GM23338 (cell line): ENCODE measurements around the gene NFIB. TPM values are rescaled to one million over a fixed set of nuclear protein-coding genes. Genes with fewer than 3 reads are reported as not detected.

Experiments
- ATAC-seq: fragments of 200-7000 bp; cut with Tn5 transposase; 3 replicates; pipeline ENCODE4 v1.9.1; 2020
- DNase-seq: peaks from one replicate; pipeline ENCODE4 v3.0.0-alpha.2; 2015; ENCODE audit warnings: low spot score
- H2AFZ ChIP-seq: fragments of 200-600 bp; sonication (generic); 2 replicates; pipeline ENCODE4 v1.8.0; 2016; ENCODE audit warnings: antibody characterized with exemption, mild to moderate bottlenecking, moderate library complexity
- H3F3A ChIP-seq: fragments of 200-600 bp; sonication (generic); replicated peaks from 2 replicates; pipeline ENCODE4 v1.8.0; 2017; ENCODE audit warnings: antibody characterized with exemption, mixed run types, low read depth
- H3K27ac ChIP-seq: fragments of 200-600 bp; sonication (generic); 2 replicates; pipeline ENCODE4 v1.6.1; 2016; ENCODE audit warnings: low read depth
- H3K27me3 ChIP-seq: fragments of 200-600 bp; sonication (generic); 2 replicates; pipeline ENCODE4 v1.8.0; 2016; ENCODE audit warnings: mild to moderate bottlenecking, mixed run types, moderate library complexity; ENCODE audit not compliant: insufficient read depth
- H3K36me3 ChIP-seq: fragments of 200-600 bp; sonication (generic); 2 replicates; pipeline ENCODE4 v1.8.0; 2016; ENCODE audit warnings: mild to moderate bottlenecking; ENCODE audit not compliant: insufficient read depth
- H3K4me1 ChIP-seq: fragments of 200-600 bp; sonication (generic); 2 replicates; pipeline ENCODE4 v1.8.0; 2016; ENCODE audit warnings: mild to moderate bottlenecking, moderate library complexity; ENCODE audit not compliant: insufficient read depth
- H3K4me2 ChIP-seq: fragments of 200-600 bp; sonication (generic); 2 replicates; pipeline ENCODE4 v1.7.1; 2017; ENCODE audit warnings: mixed run types
- H3K4me3 ChIP-seq: fragments of 200-600 bp; sonication (generic); 2 replicates; pipeline ENCODE4 v1.6.1; 2016; ENCODE audit warnings: mixed run types
- H3K79me2 ChIP-seq: fragments of 200-600 bp; sonication (generic); replicated peaks from 2 replicates; pipeline ENCODE4 v1.8.0; 2017; ENCODE audit warnings: mild to moderate bottlenecking; ENCODE audit not compliant: insufficient read depth
- H3K9me2 ChIP-seq: fragments of 200-600 bp; sonication (generic); 2 replicates; pipeline ENCODE4 v1.8.0; 2017; ENCODE audit not compliant: insufficient read depth
- H4K20me1 ChIP-seq: fragments of 200-600 bp; sonication (generic); replicated peaks from 2 replicates; pipeline ENCODE4 v1.8.0; 2017; ENCODE audit warnings: mild to moderate bottlenecking; ENCODE audit not compliant: insufficient read depth
- H3K27ac Mint-ChIP-seq: 2 replicates; pipeline ENCODE4 v1.8.0; 2020; ENCODE audit warnings: inconsistent platforms, mild to moderate bottlenecking, moderate library complexity, mixed read lengths
- H3K27me3 Mint-ChIP-seq: 3 replicates; pipeline ENCODE4 v1.8.0; 2022; ENCODE audit warnings: low read depth, mild to moderate bottlenecking, moderate library complexity, mixed read lengths, inconsistent platforms; ENCODE audit not compliant: insufficient read depth, poor library complexity
- H3K36me3 Mint-ChIP-seq: 3 replicates; pipeline ENCODE4 v1.8.0; 2021; ENCODE audit warnings: low read depth, mild to moderate bottlenecking, inconsistent platforms, moderate library complexity, mixed read lengths
- H3K4me1 Mint-ChIP-seq: 3 replicates; pipeline ENCODE4 v1.8.0; 2020; ENCODE audit warnings: mild to moderate bottlenecking, inconsistent platforms, mixed read lengths
- H3K4me3 Mint-ChIP-seq: 3 replicates; pipeline ENCODE4 v1.8.0; 2021; ENCODE audit warnings: moderate library complexity, mild to moderate bottlenecking, inconsistent platforms, mixed read lengths
- H3K9me3 Mint-ChIP-seq: 3 replicates; pipeline ENCODE4 v1.8.0; 2020; ENCODE audit warnings: moderate library complexity, mild to moderate bottlenecking, inconsistent platforms, mixed read lengths
- CREB1 ChIP-seq: fragments of 250-450 bp; sonication (Bioruptor Pico); IDR thresholded peaks from 2 replicates; pipeline ENCODE4 v1.5.0; 2020; ENCODE audit warnings: low read depth, mild to moderate bottlenecking, moderate library complexity
- CTCF ChIP-seq, 2 experiments: fragments of 200-600 bp in 1 of 2; sonication (generic) in 1 of 2; conservative IDR thresholded peaks; 2 replicates each; pipeline versions ENCODE4 v1.5.1 to v1.6.1; 2016 to 2017; ENCODE audit warnings: antibody characterized with exemption in 2 of 2, low read depth in 2 of 2, mild to moderate bottlenecking in 2 of 2, moderate library complexity in 1 of 2
- ETS1 ChIP-seq: IDR thresholded peaks from 2 replicates; pipeline ENCODE4 v1.6.1; 2016; ENCODE audit warnings: antibody characterized with exemption
- EZH2 ChIP-seq: fragments of 200-600 bp; sonication (generic); IDR thresholded peaks from one replicate; pipeline ENCODE4 v1.8.0; 2017; ENCODE audit warnings: antibody characterized with exemption, mild to moderate bottlenecking, low read depth; ENCODE audit not compliant: unreplicated experiment
- EZH2phosphoT487 ChIP-seq: fragments of 200-600 bp; sonication (generic); IDR thresholded peaks from one replicate; pipeline ENCODE4 v1.8.1; 2018; ENCODE audit warnings: antibody characterized with exemption; ENCODE audit not compliant: unreplicated experiment
- JUNB ChIP-seq: IDR thresholded peaks from one replicate; pipeline ENCODE4 v1.6.1; 2016; ENCODE audit warnings: antibody characterized with exemption; ENCODE audit not compliant: unreplicated experiment
- NANOG ChIP-seq: IDR thresholded peaks from 2 replicates; pipeline ENCODE4 v1.6.1; 2016; ENCODE audit warnings: antibody characterized with exemption, borderline replicate concordance
- POLR2AphosphoS5 ChIP-seq: IDR thresholded peaks from 2 replicates; pipeline ENCODE4 v1.6.1; 2016; ENCODE audit warnings: antibody characterized with exemption, low read depth
- REST ChIP-seq: IDR thresholded peaks from one replicate; pipeline ENCODE4 v1.6.1; 2018; ENCODE audit warnings: antibody characterized with exemption; ENCODE audit not compliant: unreplicated experiment
- STAT1 ChIP-seq: IDR thresholded peaks from one replicate; pipeline ENCODE4 v1.6.1; 2016; ENCODE audit warnings: antibody characterized with exemption; ENCODE audit not compliant: unreplicated experiment
- ZNF114 ChIP-seq: fragments of 250-450 bp; sonication (Bioruptor Pico); IDR thresholded peaks from 2 replicates; pipeline ENCODE4 v1.5.0; 2020; ENCODE audit warnings: mild to moderate bottlenecking, moderate library complexity
- ZNF331 ChIP-seq: fragments of 250-450 bp; sonication (Bioruptor Pico); IDR thresholded peaks from 2 replicates; pipeline ENCODE4 v1.5.0; 2020; ENCODE audit warnings: low read depth, mild to moderate bottlenecking, moderate library complexity
- ZNF462 ChIP-seq: fragments of 250-450 bp; sonication (Bioruptor Pico); IDR thresholded peaks from 2 replicates; pipeline ENCODE4 v1.5.0; 2020; ENCODE audit warnings: mild to moderate bottlenecking, moderate library complexity
- polyA plus RNA-seq: library from polyadenylated mRNA; unstranded; fragments of >200 nt; fragmentation: Nextera tagmentation; extraction: Ambion mirVana; gene quantifications from 2 replicates; pipeline ENCODE4 v1.2.1, GENCODE V29; 2016
- total RNA-seq: library from RNA; depleted of rRNA; stranded (reverse); fragments of >200 nt; shearing (Covaris generic); gene quantifications from 2 replicates; pipeline ENCODE4 v1.2.3, GENCODE V29; 2014

Gene NFIB
- total and polyA plus RNA-seq, 2 experiments from 2014 or later, result 3.9 to 4.7 TPM

GRCh38 chr9:14151451-14151850 lies 162.5 kb downstream of the NFIB start:
- peaks cover 3% of the 10 kb centered on the region; the same call in 1 of the 2 replicates for H3K4me1 ChIP-seq
- H3K27me3 ChIP-seq, result no peaks in the 10 kb centered on the region
- TF ChIP-seq STAT1 (no peak), ZNF462 (CRISPR knock-in tag) (no peak), EZH2 (no peak), CREB1 (CRISPR knock-in tag) (no peak), JUNB (no peak), NANOG (no peak), EZH2phosphoT487 (no peak), REST (no peak), ZNF331 (CRISPR knock-in tag) (no peak), POLR2AphosphoS5 (no peak), ETS1 (no peak), CTCF (conservative IDR thresholded peaks at IDR 0.05; ENCODE audit: low read depth in 2 of 2) (no peak), ZNF114 (no peak)
- Mint-ChIP-seq H3K27ac (no peak overlapping the region), H3K4me1 (peaks cover 13% of the 10 kb centered on the region), H3K9me3 (no peaks in the 10 kb centered on the region), H3K27me3 (no peaks in the 10 kb centered on the region), H3K4me3 (no peak overlapping the region), H3K36me3 (no peaks in the 10 kb centered on the region)
- H3K4me3 ChIP-seq, result no peak overlapping the region
- H3K36me3 ChIP-seq, result no peaks in the 10 kb centered on the region
- no peaks in the 10 kb centered on the region for H3K79me2 ChIP-seq
- no peaks in the 10 kb centered on the region for H3K9me2 ChIP-seq
- no peak overlapping the region for H3K4me2 ChIP-seq
- no peak overlapping the region for H3K27ac ChIP-seq
- H2AFZ ChIP-seq, result no peak overlapping the region
- no peaks in the 10 kb centered on the region for H3F3A ChIP-seq
- no peak for DNase-seq
- H4K20me1 ChIP-seq, result no peaks in the 10 kb centered on the region
- ATAC-seq, result no peak
